ENCODE results near the gene SF3A2.

SF3A2 gene

DNA sequence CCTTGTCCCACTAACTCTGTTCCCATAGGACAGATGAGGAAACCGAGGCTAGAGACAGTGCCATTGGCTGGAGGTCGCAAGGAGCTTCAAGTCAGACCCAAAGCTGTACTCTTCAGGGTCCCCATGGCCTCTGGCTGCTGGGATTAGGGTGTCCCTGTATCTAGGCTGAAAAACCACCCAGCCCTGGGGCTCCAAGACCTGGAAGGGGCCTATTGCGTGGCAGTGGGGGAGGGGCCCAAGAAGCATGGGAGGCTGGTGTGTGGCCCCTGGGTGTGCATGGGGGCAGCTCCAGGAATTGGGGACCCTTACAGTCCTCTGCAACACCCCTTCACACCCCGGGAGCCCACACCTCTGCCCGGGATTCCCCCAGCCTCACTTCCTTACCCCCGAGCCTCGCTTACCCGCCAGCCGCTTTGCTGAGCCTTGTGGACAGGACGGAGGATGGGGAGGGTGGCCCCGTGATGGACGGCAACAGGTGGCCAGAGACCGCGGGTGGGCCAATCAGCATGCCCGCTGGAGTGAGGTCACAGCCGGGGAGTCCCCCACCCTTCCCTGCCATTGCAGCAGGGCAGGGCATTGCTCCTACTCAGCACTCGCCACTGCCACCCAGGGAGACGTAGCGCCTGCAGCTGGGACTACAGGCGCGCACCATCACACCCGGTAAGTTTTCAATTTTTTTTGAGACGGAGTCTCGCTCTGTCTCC is 19.5 kb downstream of the SF3A2 start, which contains the start of gene JSRP1:
JSRP1 (minus strand) TSS at position 436 of the 704 bp plus-strand sequence. CDS start 1,103 bp downstream, outside the sequence.
- TF ChIP-seq MAX (IDR thresholded peaks at IDR 0.05; ENCODE audit: low read depth, low read length) = no peak
- TF ChIP-seq, protein P1, sequence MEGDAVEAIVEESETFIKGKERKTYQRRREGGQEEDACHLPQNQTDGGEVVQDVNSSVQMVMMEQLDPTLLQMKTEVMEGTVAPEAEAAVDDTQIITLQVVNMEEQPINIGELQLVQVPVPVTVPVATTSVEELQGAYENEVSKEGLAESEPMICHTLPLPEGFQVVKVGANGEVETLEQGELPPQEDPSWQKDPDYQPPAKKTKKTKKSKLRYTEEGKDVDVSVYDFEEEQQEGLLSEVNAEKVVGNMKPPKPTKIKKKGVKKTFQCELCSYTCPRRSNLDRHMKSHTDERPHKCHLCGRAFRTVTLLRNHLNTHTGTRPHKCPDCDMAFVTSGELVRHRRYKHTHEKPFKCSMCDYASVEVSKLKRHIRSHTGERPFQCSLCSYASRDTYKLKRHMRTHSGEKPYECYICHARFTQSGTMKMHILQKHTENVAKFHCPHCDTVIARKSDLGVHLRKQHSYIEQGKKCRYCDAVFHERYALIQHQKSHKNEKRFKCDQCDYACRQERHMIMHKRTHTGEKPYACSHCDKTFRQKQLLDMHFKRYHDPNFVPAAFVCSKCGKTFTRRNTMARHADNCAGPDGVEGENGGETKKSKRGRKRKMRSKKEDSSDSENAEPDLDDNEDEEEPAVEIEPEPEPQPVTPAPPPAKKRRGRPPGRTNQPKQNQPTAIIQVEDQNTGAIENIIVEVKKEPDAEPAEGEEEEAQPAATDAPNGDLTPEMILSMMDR (IDR thresholded peaks at IDR 0.05; ENCODE audit: low read depth, low read length) = no peak
- no peak for TF ChIP-seq MYC (IDR thresholded peaks at IDR 0.05; ENCODE audit: low read depth, low read length)
- TF ChIP-seq POLR2A (IDR thresholded peaks at IDR 0.05; ENCODE audit: extremely low read depth, insufficient read length) = no peak
- DNase-seq (ENCODE audit: low read depth) = no peak

DNA sequence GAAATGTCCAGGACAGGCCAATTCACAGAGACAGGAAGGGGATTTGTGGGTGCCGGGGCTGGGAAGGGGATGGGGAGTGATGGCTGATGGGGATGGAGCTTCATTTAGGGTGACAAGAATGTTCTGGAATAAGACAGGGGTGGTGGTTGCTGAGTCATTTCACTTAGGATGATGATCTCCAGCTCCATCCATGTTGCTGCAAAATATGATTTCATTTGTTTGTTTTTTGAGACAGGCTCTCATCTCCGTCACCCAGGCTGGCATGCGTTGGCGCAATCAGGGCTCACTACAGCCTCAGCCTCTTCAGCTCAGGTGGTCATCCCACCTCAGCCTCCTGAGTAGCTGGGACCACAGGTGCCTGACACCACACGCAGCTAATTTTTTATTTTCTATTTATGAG is 22.7 kb downstream of the SF3A2 start:
- TF ChIP-seq MYC (IDR thresholded peaks at IDR 0.05; ENCODE audit: low read depth, low read length) = no peak
- TF ChIP-seq POLR2A (IDR thresholded peaks at IDR 0.05; ENCODE audit: extremely low read depth, insufficient read length) = no peak
- TF ChIP-seq, protein P1 (IDR thresholded peaks at IDR 0.05; ENCODE audit: low read depth, low read length) = no peak
- no peak for TF ChIP-seq MAX (IDR thresholded peaks at IDR 0.05; ENCODE audit: low read depth, low read length)
- no peak for DNase-seq (ENCODE audit: low read depth)
- H3K4me3 ChIP-seq (ENCODE audit: low read depth, low read length) = no peak overlapping the region

More for the DNA sequence above, 19.5 kb downstream of the SF3A2 start, which contains the start of gene JSRP1:
- H3K4me3 ChIP-seq (ENCODE audit: low read depth, low read length) = no peak within 1 kb of the TSS

DNA sequence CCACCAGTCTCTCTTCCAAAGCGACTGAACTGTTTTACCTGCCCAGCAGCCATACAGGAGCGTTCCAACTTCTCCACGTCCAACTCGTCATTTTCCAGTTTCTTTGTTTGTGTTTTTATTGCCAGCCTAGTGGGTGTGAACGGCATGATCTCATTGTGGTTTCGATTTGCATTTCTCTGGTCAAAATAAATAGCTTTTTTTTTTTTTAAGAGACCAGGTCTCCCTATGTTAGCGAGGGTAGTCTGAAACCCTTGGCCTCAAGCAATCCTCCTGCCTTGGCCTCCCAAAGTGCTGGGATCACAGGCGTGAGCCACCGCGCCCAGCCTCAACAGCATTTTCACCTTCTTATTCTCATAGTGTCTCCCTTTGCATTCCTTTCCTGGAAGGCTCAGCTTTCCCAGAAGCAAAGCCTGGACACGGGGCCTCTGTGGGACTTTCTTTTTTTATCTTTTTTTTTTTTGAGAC is 23.7 kb downstream of the SF3A2 start:
- H3K4me3 ChIP-seq (ENCODE audit: low read depth, low read length) = no peak overlapping the region
- no peak for DNase-seq (ENCODE audit: low read depth)
- no peak for TF ChIP-seq MYC (IDR thresholded peaks at IDR 0.05; ENCODE audit: low read depth, low read length)
- TF ChIP-seq, protein P1 (IDR thresholded peaks at IDR 0.05; ENCODE audit: low read depth, low read length) = no peak
- no peak for TF ChIP-seq POLR2A (IDR thresholded peaks at IDR 0.05; ENCODE audit: extremely low read depth, insufficient read length)
- TF ChIP-seq MAX (IDR thresholded peaks at IDR 0.05; ENCODE audit: low read depth, low read length) = no peak

GRCh38 chr19:2261438-2262172 is 25.0 kb downstream of the SF3A2 start:
- no peak overlapping the region for H3K4me3 ChIP-seq (ENCODE audit: low read depth, low read length)
- TF ChIP-seq MAX (IDR thresholded peaks at IDR 0.05; ENCODE audit: low read depth, low read length) = no peak
- TF ChIP-seq, protein P1 (IDR thresholded peaks at IDR 0.05; ENCODE audit: low read depth, low read length) = peak; percentile 64
- DNase-seq (ENCODE audit: low read depth) = peak; percentile 64

DNA sequence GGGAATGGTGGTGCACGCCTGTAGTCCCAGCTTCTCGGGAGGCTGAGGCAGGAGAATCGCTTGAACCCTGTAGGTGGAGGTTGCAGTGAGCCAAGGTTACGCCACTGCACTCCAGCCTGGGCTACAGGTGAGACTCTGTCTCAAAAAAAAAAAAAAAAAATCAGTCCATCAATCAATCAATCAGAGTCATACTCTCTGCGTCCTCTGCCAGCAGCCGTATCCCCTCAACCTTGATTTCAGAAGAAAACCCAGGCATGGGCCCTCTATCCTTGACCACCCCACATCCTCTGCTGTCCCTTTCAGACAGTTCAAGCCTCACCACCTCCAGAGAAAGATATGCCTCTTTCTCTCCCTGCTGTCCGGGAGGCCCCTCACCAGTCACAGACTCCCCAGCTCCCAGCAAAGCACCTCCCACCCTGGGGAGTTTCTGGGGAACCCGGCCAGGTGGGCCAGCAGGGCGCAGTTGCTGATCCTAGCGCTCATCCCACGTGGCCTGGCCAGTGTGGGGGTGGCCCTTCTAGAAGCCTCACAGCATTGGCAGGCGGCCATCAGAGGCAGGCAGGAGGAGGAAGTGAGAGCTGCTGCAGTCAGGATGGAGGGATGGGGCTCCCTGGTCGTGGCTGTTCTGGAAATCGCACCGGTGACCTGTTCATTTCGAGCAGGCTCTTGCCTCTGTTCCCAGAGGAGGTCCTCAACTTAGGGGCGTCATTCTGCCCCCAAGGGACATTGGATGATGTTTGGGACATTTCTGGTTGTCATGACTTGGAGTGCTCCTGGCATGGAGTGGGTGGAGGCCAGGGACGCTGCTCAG is 29.8 kb downstream of the SF3A2 start:
- no peak overlapping the region for H3K4me3 ChIP-seq (ENCODE audit: low read depth, low read length)
- peak; percentile 72 for DNase-seq (ENCODE audit: low read depth)

More for the DNA sequence above, 29.8 kb downstream of the SF3A2 start:
- TF ChIP-seq MYC (IDR thresholded peaks at IDR 0.05; ENCODE audit: low read depth, low read length) = peak; percentile 74
- peak; percentile 85 for TF ChIP-seq MAX (IDR thresholded peaks at IDR 0.05; ENCODE audit: low read depth, low read length)
- TF ChIP-seq POLR2A (IDR thresholded peaks at IDR 0.05; ENCODE audit: extremely low read depth, insufficient read length) = no peak
- TF ChIP-seq, protein P1 (IDR thresholded peaks at IDR 0.05; ENCODE audit: low read depth, low read length) = no peak
